SK-N-SH (cell line): Measurements from ENCODE around the gene TIE1. TPM values are rescaled to one million over a fixed set of nuclear protein-coding genes. Genes with fewer than 3 reads are reported as not detected.

Source experiments
- CTCF ChIA-PET: fragments of 300-600, 350-600 bp; formaldehyde crosslinking; extraction: SDS; loops from one replicate; lab custom pipeline; 2021; lab: Yijun Ruan, JAX
- POLR2A ChIA-PET: fragments of 350-600 bp; sonication (Branson Sonifier 250); formaldehyde crosslinking; extraction: SDS; loops from one replicate; lab custom pipeline; 2020; ENCODE audit warnings: antibody characterized with exemption, inconsistent platforms; lab: Yijun Ruan, JAX
- DNase-seq: peaks from one replicate; pipeline ENCODE4 v3.0.0; 2012
- H2AFZ ChIP-seq: fragments of 200-600 bp; sonication (generic); 2 replicates; pipeline ENCODE4 v1.8.1; 2016; ENCODE audit warnings: antibody characterized with exemption, mild to moderate bottlenecking, low read depth
- H3F3A ChIP-seq: fragments of 200-600 bp; sonication (generic); replicated peaks from 2 replicates; pipeline ENCODE3; 2016; ENCODE audit warnings: antibody characterized with exemption, mild to moderate bottlenecking; ENCODE audit not compliant: insufficient read depth
- H3K27ac ChIP-seq, 2 experiments: fragments of 200-500 bp in 1 of 2; fragments of 200-600 bp in 1 of 2; sonication (Bioruptor generic) in 1 of 2; sonication (generic), shearing (Covaris generic) in 1 of 2; 2 replicates each; pipeline versions ENCODE4 v1.5.1 to v1.6.1; 2014 to 2016; ENCODE audit warnings: low read depth in 2 of 2, inconsistent platforms in 1 of 2, low read length in 1 of 2, mild to moderate bottlenecking in 1 of 2, mixed read lengths in 1 of 2
- H3K27me3 ChIP-seq: fragments of 200-600 bp; sonication (generic), shearing (Covaris generic); 2 replicates; pipeline ENCODE4 v1.6.1; 2016; ENCODE audit warnings: mixed run types; ENCODE audit not compliant: insufficient read depth
- H3K36me3 ChIP-seq, 2 experiments: fragments of 200-500 bp in 1 of 2; fragments of 200-600 bp in 1 of 2; sonication (Bioruptor generic) in 1 of 2; sonication (generic) in 1 of 2; replicated peaks in 1 of 2; 2 replicates each; pipeline versions ENCODE3 to v1.5.1; 2014 to 2016; ENCODE audit warnings: low read length in 1 of 2, mild to moderate bottlenecking in 1 of 2; ENCODE audit not compliant: insufficient read depth in 2 of 2, control insufficient read depth in 1 of 2
- H3K4me1 ChIP-seq, 2 experiments: fragments of 200-500 bp in 1 of 2; fragments of 200-600 bp in 1 of 2; sonication (Bioruptor generic) in 1 of 2; sonication (generic), shearing (Covaris generic) in 1 of 2; 2 replicates each; pipeline versions ENCODE4 v1.5.1 to v1.6.1; 2014 to 2016; ENCODE audit warnings: low read depth in 1 of 2, low read length in 1 of 2, mixed run types in 1 of 2; ENCODE audit not compliant: insufficient read depth in 2 of 2, control insufficient read depth in 1 of 2
- H3K4me2 ChIP-seq: fragments of 200-600 bp; sonication (generic), shearing (Covaris generic); 2 replicates; pipeline ENCODE4 v1.6.1; 2017; ENCODE audit warnings: mixed run types
- H3K4me3 ChIP-seq, 2 experiments: fragments of 200-500 bp in 1 of 2; fragments of 200-600 bp in 1 of 2; sonication (Bioruptor generic) in 1 of 2; sonication (generic), shearing (Covaris generic) in 1 of 2; 2 replicates each; pipeline versions ENCODE4 v1.5.1 to v1.8.1; 2014 to 2016; ENCODE audit warnings: low read depth in 2 of 2, inconsistent platforms in 1 of 2, low read length in 1 of 2, mild to moderate bottlenecking in 1 of 2, mixed read lengths in 1 of 2, moderate library complexity in 1 of 2
- H3K79me2 ChIP-seq: fragments of 200-600 bp; sonication (generic); 2 replicates; pipeline ENCODE4 v1.8.1; 2017; ENCODE audit warnings: mild to moderate bottlenecking; ENCODE audit not compliant: insufficient read depth
- H3K9ac ChIP-seq: fragments of 200-600 bp; sonication (generic); 2 replicates; pipeline ENCODE4 v1.6.1; 2017; ENCODE audit warnings: mixed run types
- H3K9me2 ChIP-seq: fragments of 200-600 bp; sonication (generic); 2 replicates; pipeline ENCODE4 v1.6.1; 2017; ENCODE audit warnings: mixed run types
- H3K9me3 ChIP-seq: fragments of 200-600 bp; sonication (generic); 2 replicates; pipeline ENCODE4 v1.6.1; 2017; ENCODE audit warnings: mixed run types, mild to moderate bottlenecking, moderate library complexity
- H4K20me1 ChIP-seq: fragments of 200-600 bp; sonication (generic); 2 replicates; pipeline ENCODE4 v1.6.1; 2017; ENCODE audit warnings: mild to moderate bottlenecking, mixed run types; ENCODE audit not compliant: insufficient read depth
- ELF1 ChIP-seq: IDR thresholded peaks from 2 replicates; pipeline ENCODE4 v1.4.0; 2012
- FOXJ3 ChIP-seq: sonication (generic); formaldehyde crosslinking; IDR thresholded peaks from 2 replicates; pipeline ENCODE4 v1.5.1; 2020; ENCODE audit warnings: mild to moderate bottlenecking, missing genetic modification reagents
- GABPA ChIP-seq: IDR thresholded peaks from 2 replicates; pipeline ENCODE4 v1.4.0; 2012; ENCODE audit warnings: low read depth, mild to moderate bottlenecking
- GATA2 ChIP-seq: sonication (generic); formaldehyde crosslinking; IDR thresholded peaks from 2 replicates; pipeline ENCODE4 v1.5.0; 2020; ENCODE audit warnings: mild to moderate bottlenecking, missing genetic modification reagents
- JUND ChIP-seq: IDR thresholded peaks from 2 replicates; pipeline ENCODE4 v1.4.0; 2012
- NFIC ChIP-seq: IDR thresholded peaks from 2 replicates; pipeline ENCODE4 v1.4.0; 2012; ENCODE audit warnings: borderline replicate concordance
- POLR2AphosphoS5 ChIP-seq: IDR thresholded peaks from 2 replicates; pipeline ENCODE4 v1.6.1; 2012; ENCODE audit warnings: low read depth, low read length
- RAD21 ChIP-seq: IDR thresholded peaks from 2 replicates; pipeline ENCODE4 v1.6.1; 2012; ENCODE audit warnings: mild to moderate bottlenecking, low read length
- RFX5 ChIP-seq: IDR thresholded peaks from 2 replicates; pipeline ENCODE4 v1.6.1; 2012; ENCODE audit warnings: mild to moderate bottlenecking, improper control_type of control experiment, low read length
- RXRA ChIP-seq: IDR thresholded peaks from 2 replicates; pipeline ENCODE4 v1.4.0; 2012; ENCODE audit warnings: low read depth, mild to moderate bottlenecking, borderline replicate concordance
- SIN3A ChIP-seq: IDR thresholded peaks from 2 replicates; pipeline ENCODE4 v1.6.1; 2012; ENCODE audit warnings: low read depth, mild to moderate bottlenecking, low read length, moderate library complexity, borderline replicate concordance
- SMC3 ChIP-seq: IDR thresholded peaks from 2 replicates; pipeline ENCODE4 v1.6.1; 2012; ENCODE audit warnings: low read depth, low read length, improper control_type of control experiment
- TAF1 ChIP-seq: IDR thresholded peaks from 2 replicates; pipeline ENCODE4 v1.6.1; 2012; ENCODE audit warnings: low read depth, mild to moderate bottlenecking, low read length, moderate library complexity, borderline replicate concordance
- TEAD4 ChIP-seq: IDR thresholded peaks from 2 replicates; pipeline ENCODE4 v1.4.0; 2012; ENCODE audit warnings: mild to moderate bottlenecking, borderline replicate concordance; ENCODE audit not compliant: insufficient read depth
- YY1 ChIP-seq: IDR thresholded peaks from 2 replicates; pipeline ENCODE4 v1.4.0; 2012; ENCODE audit warnings: low read depth, mild to moderate bottlenecking
- WGBS: methylation state at CpG from one replicate; pipeline ENCODE4 v1.1.6; 2017; ENCODE audit warnings: low lambda C conversion rate; 5-methylcytosine and 5-hydroxymethylcytosine counted together
- polyA plus RNA-seq, 3 experiments: library from polyadenylated mRNA; depleted of rRNA; stranded (reverse); fragments of >200 nt; gene quantifications; 2 replicates each; pipeline ENCODE4 v1.2.3, GENCODE V29; 2012
- TF ChIP-seq, protein P1 (sequence below): IDR thresholded peaks from 2 replicates; pipeline ENCODE4; 2012
- TF ChIP-seq, protein P2 (sequence below): fragments of 150-350 bp; IDR thresholded peaks from 2 replicates; pipeline ENCODE4 v1.6.1; 2016; ENCODE audit warnings: mild to moderate bottlenecking, low read depth, low read length
- TF ChIP-seq, protein P3 (sequence below): IDR thresholded peaks from 2 replicates; pipeline ENCODE4 v1.4.0; 2012; ENCODE audit warnings: low read depth, borderline replicate concordance
- TF ChIP-seq, protein P4 (sequence below): IDR thresholded peaks from 2 replicates; pipeline ENCODE4 v1.4.0; 2012; ENCODE audit warnings: low read depth

TIE1 gene
- polyA plus RNA-seq, 1 of the 3 experiments (the other 2 are of a cell fraction) = 1.6 TPM

DNA sequence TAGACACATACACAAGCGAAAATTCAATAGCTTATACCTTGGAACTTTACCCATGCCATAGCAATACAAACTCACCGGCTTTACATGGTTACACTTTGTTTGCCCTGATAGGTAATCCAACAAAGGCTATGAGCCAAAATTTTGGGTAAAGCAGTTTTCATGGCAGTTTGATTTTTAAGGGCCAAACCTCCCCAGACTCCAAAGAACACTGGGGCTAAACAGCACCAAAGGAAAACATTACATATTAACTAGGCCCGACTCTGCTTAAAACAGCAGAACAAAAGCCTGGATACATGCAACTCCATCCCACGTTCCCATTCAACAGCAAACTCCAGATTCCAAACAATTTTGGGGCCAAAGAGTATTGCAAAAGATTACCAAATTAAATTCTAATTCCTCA lies 35.4 kb upstream of the TIE1 start:
- WGBS = 38% methylated on average over 4 of the region's 4 CpGs
- H3F3A ChIP-seq = no peaks in the 10 kb centered on the region
- ChIA-PET CTCF (no interaction called here), POLR2A (no interaction called here)
- no peaks in the 10 kb centered on the region for H3K36me3 ChIP-seq
- H2AFZ ChIP-seq = no peak overlapping the region
- no peaks in the 10 kb centered on the region for H3K79me2 ChIP-seq
- no peak overlapping the region for H3K4me2 ChIP-seq
- no peak overlapping the region for H3K4me3 ChIP-seq
- DNase-seq = no peak
- H3K9ac ChIP-seq = no peak overlapping the region
- TF ChIP-seq ELF1 = no peak
- no peak overlapping the region for H3K27ac ChIP-seq
- no peaks in the 10 kb centered on the region for H3K27me3 ChIP-seq
- no peaks in the 10 kb centered on the region for H4K20me1 ChIP-seq
- no peaks in the 10 kb centered on the region for H3K9me2 ChIP-seq
- H3K4me1 ChIP-seq = no peaks in the 10 kb centered on the region
- peaks cover 15% of the 10 kb centered on the region for H3K9me3 ChIP-seq

DNA sequence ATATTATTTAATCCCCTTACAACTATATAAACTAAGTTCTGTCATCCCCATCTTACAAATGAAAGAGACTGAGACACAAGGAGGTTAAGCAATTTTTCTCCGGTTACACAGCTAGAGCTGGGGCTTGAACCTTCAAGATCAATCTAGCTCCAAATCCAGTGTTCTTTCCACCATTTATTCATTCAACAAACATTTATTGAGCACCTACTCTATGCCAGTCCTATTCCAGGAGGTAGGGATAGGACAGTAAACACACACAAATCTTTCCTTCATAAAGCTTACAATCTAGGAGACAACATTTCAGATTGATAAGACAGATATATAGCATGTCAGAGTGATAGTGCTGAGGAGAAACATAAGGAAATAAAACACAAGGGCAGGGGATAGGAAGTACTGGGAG lies 33.9 kb upstream of the TIE1 start:
- Histone ChIP-seq H3K79me2 (no peaks in the 10 kb centered on the region), H3K9me3 (peaks cover 13% of the 10 kb centered on the region), H3K9me2 (no peaks in the 10 kb centered on the region), H3K9ac (no peak overlapping the region), H3K36me3 (no peaks in the 10 kb centered on the region), H3K27me3 (no peaks in the 10 kb centered on the region), H3K27ac (no peak overlapping the region), H3K4me3 (no peak overlapping the region), H3F3A (no peaks in the 10 kb centered on the region), H4K20me1 (no peaks in the 10 kb centered on the region), H3K4me1 (no peaks in the 10 kb centered on the region), H2AFZ (no peak overlapping the region), H3K4me2 (no peak overlapping the region)
- no peak for DNase-seq
- ChIA-PET POLR2A (no interaction called here), CTCF (no interaction called here)
- 24% methylated on average over 1 of the region's 1 CpG for WGBS
- TF ChIP-seq RXRA = no peak
- no peak for TF ChIP-seq TAF1
- no peak for TF ChIP-seq GABPA
- no peak for TF ChIP-seq ELF1
- TF ChIP-seq, protein P1, sequence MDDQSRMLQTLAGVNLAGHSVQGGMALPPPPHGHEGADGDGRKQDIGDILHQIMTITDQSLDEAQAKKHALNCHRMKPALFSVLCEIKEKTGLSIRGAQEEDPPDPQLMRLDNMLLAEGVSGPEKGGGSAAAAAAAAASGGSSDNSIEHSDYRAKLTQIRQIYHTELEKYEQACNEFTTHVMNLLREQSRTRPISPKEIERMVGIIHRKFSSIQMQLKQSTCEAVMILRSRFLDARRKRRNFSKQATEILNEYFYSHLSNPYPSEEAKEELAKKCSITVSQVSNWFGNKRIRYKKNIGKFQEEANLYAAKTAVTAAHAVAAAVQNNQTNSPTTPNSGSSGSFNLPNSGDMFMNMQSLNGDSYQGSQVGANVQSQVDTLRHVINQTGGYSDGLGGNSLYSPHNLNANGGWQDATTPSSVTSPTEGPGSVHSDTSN = no peak
- TF ChIP-seq, protein P2, sequence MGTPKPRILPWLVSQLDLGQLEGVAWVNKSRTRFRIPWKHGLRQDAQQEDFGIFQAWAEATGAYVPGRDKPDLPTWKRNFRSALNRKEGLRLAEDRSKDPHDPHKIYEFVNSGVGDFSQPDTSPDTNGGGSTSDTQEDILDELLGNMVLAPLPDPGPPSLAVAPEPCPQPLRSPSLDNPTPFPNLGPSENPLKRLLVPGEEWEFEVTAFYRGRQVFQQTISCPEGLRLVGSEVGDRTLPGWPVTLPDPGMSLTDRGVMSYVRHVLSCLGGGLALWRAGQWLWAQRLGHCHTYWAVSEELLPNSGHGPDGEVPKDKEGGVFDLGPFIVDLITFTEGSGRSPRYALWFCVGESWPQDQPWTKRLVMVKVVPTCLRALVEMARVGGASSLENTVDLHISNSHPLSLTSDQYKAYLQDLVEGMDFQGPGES = no peak
- no peak for TF ChIP-seq POLR2AphosphoS5
- no peak for TF ChIP-seq RAD21
- TF ChIP-seq, protein P3, sequence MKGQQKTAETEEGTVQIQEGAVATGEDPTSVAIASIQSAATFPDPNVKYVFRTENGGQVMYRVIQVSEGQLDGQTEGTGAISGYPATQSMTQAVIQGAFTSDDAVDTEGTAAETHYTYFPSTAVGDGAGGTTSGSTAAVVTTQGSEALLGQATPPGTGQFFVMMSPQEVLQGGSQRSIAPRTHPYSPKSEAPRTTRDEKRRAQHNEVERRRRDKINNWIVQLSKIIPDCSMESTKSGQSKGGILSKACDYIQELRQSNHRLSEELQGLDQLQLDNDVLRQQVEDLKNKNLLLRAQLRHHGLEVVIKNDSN = no peak

DNA sequence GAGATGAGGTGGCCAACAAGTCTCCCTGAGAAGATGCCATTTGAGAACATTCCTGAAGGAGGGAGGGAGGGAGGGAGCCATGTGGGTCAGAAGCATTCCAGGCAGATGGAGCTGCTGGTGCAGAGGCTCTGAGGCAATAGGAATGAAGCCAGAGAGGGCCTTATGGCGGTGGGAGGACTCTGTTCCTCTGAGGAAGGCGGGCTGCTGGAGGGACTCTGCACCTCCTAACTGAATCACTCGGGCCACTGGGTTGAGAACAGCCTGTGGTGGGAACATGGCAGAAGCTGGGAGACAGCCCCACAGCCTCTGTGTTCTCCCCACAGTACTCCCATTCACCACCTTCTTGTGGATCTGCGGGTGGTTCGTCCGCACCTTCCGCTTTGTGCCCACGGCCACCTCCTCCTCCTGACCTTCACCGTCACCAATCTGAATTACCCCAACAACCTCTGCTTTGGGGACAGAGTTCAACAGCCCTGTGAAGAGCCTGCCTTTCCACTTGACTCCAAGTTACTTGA lies 33.4 kb upstream of the TIE1 start:
- Histone ChIP-seq H3K9me2 (no peaks in the 10 kb centered on the region), H3K79me2 (no peaks in the 10 kb centered on the region), H4K20me1 (no peaks in the 10 kb centered on the region), H3F3A (no peaks in the 10 kb centered on the region), H3K4me1 (no peaks in the 10 kb centered on the region), H2AFZ (no peak overlapping the region), H3K9me3 (peaks cover 9% of the 10 kb centered on the region), H3K36me3 (no peaks in the 10 kb centered on the region), H3K9ac (no peak overlapping the region), H3K4me3 (no peak overlapping the region), H3K27me3 (no peaks in the 10 kb centered on the region), H3K27ac (no peak overlapping the region), H3K4me2 (no peak overlapping the region)
- no peak for DNase-seq
- ChIA-PET POLR2A (no interaction called here), CTCF (no interaction called here)
- WGBS = 71% methylated on average over 8 of the region's 9 CpGs
- TF ChIP-seq NFIC (no peak), TEAD4 (no peak), RFX5 (no peak), SIN3A (no peak), FOXJ3 (CRISPR knock-in tag) (no peak), RAD21 (no peak), RXRA (no peak), SMC3 (no peak), GATA2 (no peak), POLR2AphosphoS5 (no peak), JUND (no peak), YY1 (no peak)
- TF ChIP-seq, protein P4, sequence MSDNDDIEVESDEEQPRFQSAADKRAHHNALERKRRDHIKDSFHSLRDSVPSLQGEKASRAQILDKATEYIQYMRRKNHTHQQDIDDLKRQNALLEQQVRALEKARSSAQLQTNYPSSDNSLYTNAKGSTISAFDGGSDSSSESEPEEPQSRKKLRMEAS = no peak
- TF ChIP-seq, protein P3 = no peak
